Endothelial cell of umbilical vein (primary cell): ENCODE results near the gene SH3PXD2A. TPM values are rescaled to one million over a fixed set of nuclear protein-coding genes. Genes with fewer than 3 reads are reported as not detected.

ENCODE experiments used
- BruUV-seq: library from RNA; stranded (reverse); fragments of 400-500 nt; replicated peaks from 2 replicates; lab custom pipeline; 2021; lab: Mats Ljungman, UMichigan
- CTCF ChIA-PET: fragments of 300-600, 350-600 bp; sonication (Branson Sonifier 250); formaldehyde crosslinking; loops from one replicate; lab custom pipeline; 2021; ENCODE audit warnings: antibody characterized with exemption, inconsistent platforms; lab: Charles Lee
- POLR2A ChIA-PET: fragments of 300-600, 350-600 bp; sonication (Branson Sonifier 250); formaldehyde crosslinking; loops from one replicate; lab custom pipeline; 2021; ENCODE audit warnings: antibody characterized with exemption, inconsistent platforms; lab: Charles Lee
- DNase-seq: peaks from one replicate; pipeline ENCODE4 v3.0.0-alpha.2; 2011; ENCODE audit warnings: low read depth, low spot score
- FAIRE-seq: peaks from 2 replicates; lab custom pipeline; 2011; peaks lifted over from hg19 to GRCh38; lab: Jason Lieb, UNC
- H2AFZ ChIP-seq: 2 replicates; pipeline ENCODE4 v1.6.0; 2012; ENCODE audit warnings: low read depth, low read length, control low read depth, inconsistent platforms
- H3K27ac ChIP-seq: 2 replicates; pipeline ENCODE4 v1.5.1; 2011; ENCODE audit warnings: low read depth, mild to moderate bottlenecking, control low read depth, low read length, moderate library complexity; ENCODE audit not compliant: insufficient read depth
- H3K27me3 ChIP-seq, 2 experiments: 2 replicates each; pipeline versions ENCODE4 v1.6.0 to v1.6.1; 2011; ENCODE audit warnings: low read length in 2 of 2, mixed read lengths in 1 of 2; ENCODE audit not compliant: control insufficient read depth in 2 of 2, insufficient read depth in 2 of 2
- H3K36me3 ChIP-seq, 2 experiments: 2 replicates in 1 of 2; 3 replicates in 1 of 2; pipeline ENCODE4 v1.5.1; 2011; ENCODE audit warnings: low read length in 2 of 2, mild to moderate bottlenecking in 1 of 2, moderate library complexity in 1 of 2; ENCODE audit not compliant: control insufficient read depth in 2 of 2, insufficient read depth in 2 of 2; ENCODE audit errors: extremely low read depth in 1 of 2
- H3K4me1 ChIP-seq: 3 replicates; pipeline ENCODE4 v1.5.1; 2011; ENCODE audit warnings: mild to moderate bottlenecking, low read length; ENCODE audit not compliant: control insufficient read depth, insufficient read depth; ENCODE audit errors: extremely low read depth
- H3K4me2 ChIP-seq: 2 replicates; pipeline ENCODE4 v1.6.1; 2011; ENCODE audit warnings: low read length, control low read depth, mixed read lengths; ENCODE audit not compliant: insufficient read depth
- H3K4me3 ChIP-seq, 3 experiments: fragments of 200-600 bp in 1 of 3; sonication (generic), shearing (Covaris generic) in 1 of 3; replicated peaks in 1 of 3; 2 replicates each; pipeline ENCODE4 v1.5.1; 2011 to 2016; ENCODE audit warnings: control low read depth in 3 of 3, low read length in 3 of 3, mild to moderate bottlenecking in 2 of 3, inconsistent platforms in 1 of 3, low read depth in 1 of 3, moderate library complexity in 1 of 3; ENCODE audit not compliant: insufficient read depth in 1 of 3
- H3K79me2 ChIP-seq: 2 replicates; pipeline ENCODE4 v1.6.0; 2012; ENCODE audit warnings: low read length, inconsistent platforms; ENCODE audit not compliant: control insufficient read depth, insufficient read depth
- H3K9ac ChIP-seq: replicated peaks from 2 replicates; pipeline ENCODE3; 2011; ENCODE audit warnings: low read length, control low read depth; ENCODE audit not compliant: insufficient read depth; ENCODE audit errors: extremely low read depth
- H3K9me1 ChIP-seq: replicated peaks from 3 replicates; pipeline ENCODE4 v1.6.0; 2011; ENCODE audit warnings: mild to moderate bottlenecking, low read length; ENCODE audit not compliant: control insufficient read depth, insufficient read depth; ENCODE audit errors: extremely low read depth
- H3K9me3 ChIP-seq: replicated peaks from 2 replicates; pipeline ENCODE4 v1.5.1; 2012; ENCODE audit warnings: low read length, inconsistent platforms; ENCODE audit not compliant: control insufficient read depth, insufficient read depth
- H4K20me1 ChIP-seq: replicated peaks from 2 replicates; pipeline ENCODE3; 2011; ENCODE audit warnings: mild to moderate bottlenecking, low read length; ENCODE audit not compliant: control insufficient read depth, insufficient read depth; ENCODE audit errors: extremely low read depth
- EZH2 ChIP-seq: IDR thresholded peaks from 2 replicates; pipeline ENCODE4 v1.6.1; 2012; ENCODE audit warnings: borderline replicate concordance, low read depth, mild to moderate bottlenecking, moderate library complexity, low read length, inconsistent platforms; ENCODE audit not compliant: severe bottlenecking
- FOS ChIP-seq: IDR thresholded peaks from 2 replicates; pipeline ENCODE4 v1.6.1; 2011; ENCODE audit warnings: mild to moderate bottlenecking, low read length, moderate library complexity, borderline replicate concordance; ENCODE audit not compliant: insufficient read depth
- GATA2 ChIP-seq: IDR thresholded peaks from 2 replicates; pipeline ENCODE4 v1.7.0; 2011; ENCODE audit warnings: low read depth, mild to moderate bottlenecking, moderate library complexity, mixed read lengths, low read length; ENCODE audit not compliant: insufficient read length, insufficient read depth
- JUN ChIP-seq: IDR thresholded peaks from 2 replicates; pipeline ENCODE4 v1.6.1; 2011; ENCODE audit warnings: borderline replicate concordance, low read depth; ENCODE audit not compliant: insufficient read length, insufficient read depth
- MYC ChIP-seq: IDR thresholded peaks from one replicate; pipeline ENCODE4 v1.6.1; 2011; ENCODE audit warnings: mild to moderate bottlenecking, low read depth, low read length
- POLR2A ChIP-seq: IDR thresholded peaks from 2 replicates; pipeline ENCODE4 v1.6.1; 2012; ENCODE audit warnings: low read depth, mild to moderate bottlenecking, control low read depth, low read length
- POLR2AphosphoS5 ChIP-seq: IDR thresholded peaks from 2 replicates; pipeline ENCODE4 v1.6.1; 2012; ENCODE audit warnings: low read depth, mild to moderate bottlenecking, control low read depth, low read length, moderate library complexity; ENCODE audit not compliant: insufficient read depth
- dilution Hi-C: fragments of 300-500 bp; cut with MboI; formaldehyde crosslinking; loops from one replicate; pipeline ENCODE4 v1.15.0; 2019; ENCODE audit warnings: low sequenced_read_pairs; ENCODE audit not compliant: extremely low pct_ligation_motif_present
- intact Hi-C: fragments of 100-400 bp; cut with micrococcal nuclease; formaldehyde crosslinking; loops from one replicate; pipeline ENCODE4 v1.10.0; 2022
- polyA plus RNA-seq, 4 experiments: library from polyadenylated mRNA; depleted of rRNA in 3 of 4; stranded (reverse) in 3 of 4; unstranded in 1 of 4; fragments of >200 nt; gene quantifications; 2 replicates each; pipeline versions ENCODE4 v1.2.1 to v1.2.3, GENCODE V29; 2011 to 2012; ENCODE audit warnings: missing spikeins in 1 of 4
- total RNA-seq: library from RNA; stranded (reverse); gene quantifications from 2 replicates; pipeline ENCODE4 v1.2.3, GENCODE V29; 2021
- TF ChIP-seq, protein P1 (sequence below): IDR thresholded peaks from 2 replicates; pipeline ENCODE4 v1.6.1; 2011; ENCODE audit not compliant: insufficient read depth, insufficient read length
- TF ChIP-seq, protein P2 (sequence below), 2 donors: IDR thresholded peaks; 1 replicate in 1 of 2; 2 replicates in 1 of 2; pipeline ENCODE4 v1.5.1; 2011; ENCODE audit warnings: low read length in 2 of 2, mild to moderate bottlenecking in 2 of 2, moderate library complexity in 2 of 2, control low read depth in 1 of 2, inconsistent platforms in 1 of 2, low read depth in 1 of 2; ENCODE audit not compliant: insufficient read depth in 1 of 2; ENCODE audit errors: extremely low read depth in 1 of 2

SH3PXD2A gene
- total and polyA plus RNA-seq, 2 donors (not counting 3 experiments of a cell fraction or from before 2014, with no cell fraction given): 1.4 to 5.1 TPM

DNA sequence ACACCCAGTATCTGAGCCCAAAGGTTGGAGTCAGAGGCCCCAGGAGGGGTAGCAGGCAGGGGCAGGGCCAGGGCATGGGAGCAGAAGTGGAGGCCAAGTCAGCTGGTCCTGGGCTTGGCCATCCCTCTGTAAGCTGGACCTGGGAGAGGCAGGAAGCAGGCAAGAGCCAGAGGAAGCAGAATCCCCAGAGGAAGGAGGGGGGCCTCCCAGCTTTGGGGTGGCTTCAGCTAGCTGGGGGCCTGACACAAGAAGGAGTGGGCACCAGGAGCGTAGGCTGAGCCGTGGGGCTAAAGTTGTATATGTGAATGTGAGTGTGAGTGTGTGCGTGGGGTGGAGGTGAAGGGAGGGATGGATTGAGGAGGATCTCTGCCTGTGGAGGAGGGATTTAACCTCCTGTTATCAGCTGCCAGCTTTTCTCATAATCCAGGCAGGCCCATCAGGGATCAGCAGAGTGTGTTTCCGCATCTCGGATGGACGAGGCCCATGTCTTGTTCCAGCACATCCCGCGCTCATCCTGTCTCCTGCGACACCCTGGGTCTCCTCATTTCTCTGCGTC, 307.9 kb downstream of the SH3PXD2A start:
- intact Hi-C loops: no loop called here
- H2AFZ ChIP-seq: no peak overlapping the region
- no peaks in the 10 kb centered on the region for H3K79me2 ChIP-seq
- H4K20me1 ChIP-seq: no peaks in the 10 kb centered on the region
- H3K4me3 ChIP-seq: no peak overlapping the region
- POLR2A ChIA-PET: no interaction called here
- H3K27me3 ChIP-seq: no peaks in the 10 kb centered on the region
- dilution Hi-C loops: no loop called here
- H3K9me3 ChIP-seq: no peaks in the 10 kb centered on the region
- FAIRE-seq (no peak), DNase-seq (no peak)
- H3K9ac ChIP-seq: no peak overlapping the region
- H3K4me2 ChIP-seq: no peak overlapping the region
- CTCF ChIA-PET: interaction anchor here (1.8 kb wide), 1 partner anchor 42 kb away, joined by 5 read pairs; no protein-coding TSS in a partner anchor
- H3K9me1 ChIP-seq: no peaks in the 10 kb centered on the region
- peaks cover 4% of the 10 kb centered on the region for H3K4me1 ChIP-seq
- TF ChIP-seq, protein P1, sequence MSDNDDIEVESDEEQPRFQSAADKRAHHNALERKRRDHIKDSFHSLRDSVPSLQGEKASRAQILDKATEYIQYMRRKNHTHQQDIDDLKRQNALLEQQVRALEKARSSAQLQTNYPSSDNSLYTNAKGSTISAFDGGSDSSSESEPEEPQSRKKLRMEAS: no peak
- TF ChIP-seq JUN (no peak), POLR2A (no peak), FOS (no peak), GATA2 (no peak), EZH2 (no peak), POLR2AphosphoS5 (no peak), MYC (no peak)
- TF ChIP-seq, protein P2, sequence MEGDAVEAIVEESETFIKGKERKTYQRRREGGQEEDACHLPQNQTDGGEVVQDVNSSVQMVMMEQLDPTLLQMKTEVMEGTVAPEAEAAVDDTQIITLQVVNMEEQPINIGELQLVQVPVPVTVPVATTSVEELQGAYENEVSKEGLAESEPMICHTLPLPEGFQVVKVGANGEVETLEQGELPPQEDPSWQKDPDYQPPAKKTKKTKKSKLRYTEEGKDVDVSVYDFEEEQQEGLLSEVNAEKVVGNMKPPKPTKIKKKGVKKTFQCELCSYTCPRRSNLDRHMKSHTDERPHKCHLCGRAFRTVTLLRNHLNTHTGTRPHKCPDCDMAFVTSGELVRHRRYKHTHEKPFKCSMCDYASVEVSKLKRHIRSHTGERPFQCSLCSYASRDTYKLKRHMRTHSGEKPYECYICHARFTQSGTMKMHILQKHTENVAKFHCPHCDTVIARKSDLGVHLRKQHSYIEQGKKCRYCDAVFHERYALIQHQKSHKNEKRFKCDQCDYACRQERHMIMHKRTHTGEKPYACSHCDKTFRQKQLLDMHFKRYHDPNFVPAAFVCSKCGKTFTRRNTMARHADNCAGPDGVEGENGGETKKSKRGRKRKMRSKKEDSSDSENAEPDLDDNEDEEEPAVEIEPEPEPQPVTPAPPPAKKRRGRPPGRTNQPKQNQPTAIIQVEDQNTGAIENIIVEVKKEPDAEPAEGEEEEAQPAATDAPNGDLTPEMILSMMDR (IDR thresholded peaks at IDR 0.05; ENCODE audit: extremely low read depth in 1 of 2, insufficient read depth in 1 of 2, low read depth in 1 of 2, low read length in 2 of 2): no peak
- no peak overlapping the region for H3K27ac ChIP-seq
- BruUV-seq: no TSS peak
- H3K36me3 ChIP-seq: no peaks in the 10 kb centered on the region
